Measurements from ENCODE around the gene CFAP126.
A peak's percentile ranks its signal among the peaks of the same experiment; 100 is the strongest.
"Not testable (repeated sequence)": the region's sequence is repeated elsewhere in the genome, so short reads cannot be mapped to it uniquely, and the experiment has no call there.

The CFAP126 gene

DNA sequence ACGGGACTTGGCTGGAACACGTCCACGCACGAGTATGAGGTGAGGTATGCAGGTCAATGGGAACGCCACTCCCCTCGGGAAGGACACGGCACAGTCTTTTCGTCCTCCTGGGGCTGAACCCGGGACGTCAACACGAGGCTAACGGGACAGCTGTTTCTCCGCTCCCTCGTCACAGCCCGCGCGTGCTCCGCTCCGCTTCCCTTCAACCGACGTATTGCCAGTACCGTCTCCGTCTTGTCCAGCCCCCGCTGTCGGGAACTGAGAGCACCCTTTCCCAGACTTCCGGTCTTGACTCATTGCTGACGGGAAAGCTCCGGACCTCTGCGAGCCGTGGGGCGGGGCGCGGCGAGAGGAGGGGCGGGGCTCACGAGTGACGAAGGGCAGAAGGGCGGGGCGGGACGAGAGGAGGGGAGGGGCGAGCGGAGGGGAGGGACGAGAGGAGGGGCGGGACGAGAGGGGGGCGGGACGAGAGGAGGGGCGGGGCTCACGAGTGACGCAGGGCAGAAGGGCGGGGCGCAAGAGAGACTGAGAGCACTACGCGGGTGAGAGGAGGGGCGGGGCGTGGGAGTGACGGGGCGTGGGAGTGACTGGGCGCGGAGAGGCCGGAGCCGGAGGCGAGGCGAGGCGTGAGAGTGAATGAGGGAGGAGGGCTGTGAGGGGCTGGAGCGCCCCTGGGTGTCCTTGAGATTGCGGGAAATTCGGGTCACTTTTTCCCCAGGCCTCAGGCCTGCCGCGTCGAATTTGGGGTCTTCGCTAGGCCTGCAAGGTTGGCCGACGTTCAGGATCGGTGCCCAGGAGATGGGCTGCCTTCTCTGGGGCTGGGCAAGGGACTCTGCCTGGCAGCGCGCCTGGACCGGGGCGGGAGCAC is 22.2 kb upstream of the CFAP126 start:
- peak; percentile 93 for DNase-seq (ENCODE audit: low read depth)
- in situ Hi-C loops (cut with HindIII; ENCODE audit: low sequenced_read_pairs): no loop called here
- TF ChIP-seq CTCF (IDR thresholded peaks at IDR 0.05; ENCODE audit: low read depth, low read length, missing control alignments): no peak
- H3K4me3 ChIP-seq (ENCODE audit: low read depth, low read length): peak overlapping the region; percentile 79

- in situ Hi-C loops (cut with HindIII; ENCODE audit: low sequenced_read_pairs); DNase-seq (ENCODE audit: low read depth): not testable (repeated sequence)
- H3K4me3 ChIP-seq (ENCODE audit: low read depth, low read length): peak overlapping the region; percentile 49
Measured at GRCh38 chr1:161389158-161389557, 21.5 kb upstream of the CFAP126 start.

DNA sequence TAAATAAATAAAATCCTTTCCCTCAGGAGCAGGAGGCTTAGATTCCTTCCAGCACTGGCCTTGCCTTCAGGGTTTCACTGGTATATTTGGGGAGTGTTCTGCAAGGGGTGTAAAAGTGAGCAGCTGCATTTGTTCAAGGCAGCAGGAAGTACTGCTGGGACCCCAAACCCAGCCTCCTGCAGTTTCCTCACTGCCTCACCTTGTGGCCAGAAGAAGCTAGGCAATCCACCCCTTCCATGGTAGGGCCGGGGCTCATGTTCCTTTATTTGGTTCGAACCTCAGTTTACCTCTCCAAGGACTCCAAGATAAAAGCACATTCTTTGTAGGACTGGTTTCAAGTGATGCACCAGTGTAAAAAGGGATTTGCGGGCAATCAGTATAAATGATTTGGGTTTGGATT is 21.0 kb upstream of the CFAP126 start:
- no peak for DNase-seq (ENCODE audit: low read depth)
- H3K4me3 ChIP-seq (ENCODE audit: low read depth, low read length): no peak overlapping the region
- in situ Hi-C loops (cut with HindIII; ENCODE audit: low sequenced_read_pairs): no loop called here
- TF ChIP-seq CTCF (IDR thresholded peaks at IDR 0.05; ENCODE audit: low read depth, low read length, missing control alignments): no peak

DNA sequence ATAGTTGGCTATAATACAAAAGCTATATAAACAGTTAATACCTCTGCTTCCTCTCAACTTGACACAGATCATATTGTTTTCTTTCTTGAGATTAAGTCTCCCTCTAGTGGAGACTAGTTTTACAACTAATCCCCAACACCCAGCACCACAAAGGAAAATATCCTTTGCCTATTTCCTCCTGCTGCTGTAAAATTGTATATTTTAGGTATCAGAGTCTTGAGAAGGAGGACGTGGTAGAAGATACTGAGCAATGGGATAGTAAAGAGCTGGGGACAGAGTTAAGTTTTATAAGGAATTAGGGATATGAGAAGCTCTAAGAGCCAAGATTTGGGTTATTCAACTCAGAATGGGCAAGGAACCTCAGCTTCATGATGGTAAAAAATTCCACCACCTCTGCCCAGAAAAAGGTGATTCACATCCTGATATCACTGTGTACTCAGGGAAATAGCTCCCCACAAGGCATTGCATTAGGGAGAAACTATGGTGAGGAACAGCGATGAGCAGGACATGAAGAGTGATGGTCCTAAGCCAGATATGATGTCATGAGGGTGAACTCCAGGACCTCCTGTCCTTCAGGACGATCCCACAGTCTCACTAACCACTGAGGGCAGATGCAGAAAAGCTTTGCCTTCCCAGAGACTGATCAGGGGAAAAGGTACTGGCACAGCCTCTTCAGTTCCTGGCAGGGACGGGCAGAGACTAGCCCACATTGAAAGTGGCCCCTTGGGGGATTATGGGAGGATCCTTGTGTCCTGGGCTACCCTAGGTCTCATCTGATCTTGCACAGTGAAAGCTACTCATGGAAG is 14.7 kb upstream of the CFAP126 start:
- no peak overlapping the region for H3K4me3 ChIP-seq (ENCODE audit: low read depth, low read length)
- in situ Hi-C loops (cut with HindIII; ENCODE audit: low sequenced_read_pairs): no loop called here
- peak; percentile 54 for DNase-seq (ENCODE audit: low read depth)
- TF ChIP-seq CTCF (IDR thresholded peaks at IDR 0.05; ENCODE audit: low read depth, low read length, missing control alignments): peak; percentile 56

DNA sequence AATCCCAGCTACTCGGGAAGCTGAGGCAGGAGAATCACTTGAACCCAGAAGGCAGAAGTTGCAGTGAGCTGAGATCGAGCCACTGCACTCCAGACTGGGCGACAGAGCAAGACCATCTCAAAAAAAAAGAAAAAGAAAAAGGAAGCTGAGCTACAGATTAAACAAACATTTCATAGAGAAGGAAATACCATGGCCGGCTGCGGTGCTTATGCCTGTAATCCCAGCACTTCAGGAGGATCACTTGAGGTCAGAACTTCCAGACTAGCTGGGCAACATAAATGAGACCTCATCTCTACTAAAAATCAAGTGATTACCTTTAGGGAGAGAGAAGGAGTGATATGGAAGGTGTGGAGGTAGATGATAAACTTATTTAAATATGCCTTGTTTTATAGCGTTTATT is 14.0 kb upstream of the CFAP126 start:
- in situ Hi-C loops (cut with HindIII; ENCODE audit: low sequenced_read_pairs): no loop called here
- no peak overlapping the region for H3K4me3 ChIP-seq (ENCODE audit: low read depth, low read length)
- no peak for DNase-seq (ENCODE audit: low read depth)
- no peak for TF ChIP-seq CTCF (IDR thresholded peaks at IDR 0.05; ENCODE audit: low read depth, low read length, missing control alignments)

GRCh38 chr1:161379071-161379470 is 11.4 kb upstream of the CFAP126 start:
- DNase-seq (ENCODE audit: low read depth): no peak
- in situ Hi-C loops (cut with HindIII; ENCODE audit: low sequenced_read_pairs): no loop called here
- no peak for TF ChIP-seq CTCF (IDR thresholded peaks at IDR 0.05; ENCODE audit: low read depth, low read length, missing control alignments)
- no peak overlapping the region for H3K4me3 ChIP-seq (ENCODE audit: low read depth, low read length)

DNA sequence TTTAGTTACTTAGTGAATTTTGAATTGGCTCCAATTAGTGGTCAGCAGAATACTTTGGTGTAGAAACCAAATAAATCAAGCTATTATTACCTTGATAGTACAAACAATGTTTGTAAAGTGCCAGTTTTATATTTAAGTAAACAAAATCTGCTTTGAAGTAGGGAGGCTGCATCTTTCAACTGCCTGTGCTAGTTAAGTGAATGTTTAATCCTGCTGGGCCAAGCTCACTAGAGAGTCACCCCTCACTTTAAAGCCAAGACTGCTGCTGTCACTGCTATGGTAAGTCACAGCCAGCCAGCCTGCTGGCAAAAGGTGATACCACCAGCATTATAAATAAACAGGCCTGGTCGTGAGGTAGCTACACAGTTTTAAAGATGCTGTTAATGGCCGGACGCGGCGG is 10.3 kb upstream of the CFAP126 start:
- in situ Hi-C loops (cut with HindIII; ENCODE audit: low sequenced_read_pairs): no loop called here
- TF ChIP-seq CTCF (IDR thresholded peaks at IDR 0.05; ENCODE audit: low read depth, low read length, missing control alignments): no peak
- H3K4me3 ChIP-seq (ENCODE audit: low read depth, low read length): no peak overlapping the region
- DNase-seq (ENCODE audit: low read depth): no peak
